GDM1 (cell line): ENCODE results near the gene AJUBA.
"Not testable (repeated sequence)": the region's sequence is repeated elsewhere in the genome, so short reads cannot be mapped to it uniquely, and the experiment has no call there.

ENCODE experiments used
- DNase-seq: peaks from one replicate; lab custom pipeline; 2025; lab: John Stamatoyannopoulos, UW

Gene AJUBA

DNA sequence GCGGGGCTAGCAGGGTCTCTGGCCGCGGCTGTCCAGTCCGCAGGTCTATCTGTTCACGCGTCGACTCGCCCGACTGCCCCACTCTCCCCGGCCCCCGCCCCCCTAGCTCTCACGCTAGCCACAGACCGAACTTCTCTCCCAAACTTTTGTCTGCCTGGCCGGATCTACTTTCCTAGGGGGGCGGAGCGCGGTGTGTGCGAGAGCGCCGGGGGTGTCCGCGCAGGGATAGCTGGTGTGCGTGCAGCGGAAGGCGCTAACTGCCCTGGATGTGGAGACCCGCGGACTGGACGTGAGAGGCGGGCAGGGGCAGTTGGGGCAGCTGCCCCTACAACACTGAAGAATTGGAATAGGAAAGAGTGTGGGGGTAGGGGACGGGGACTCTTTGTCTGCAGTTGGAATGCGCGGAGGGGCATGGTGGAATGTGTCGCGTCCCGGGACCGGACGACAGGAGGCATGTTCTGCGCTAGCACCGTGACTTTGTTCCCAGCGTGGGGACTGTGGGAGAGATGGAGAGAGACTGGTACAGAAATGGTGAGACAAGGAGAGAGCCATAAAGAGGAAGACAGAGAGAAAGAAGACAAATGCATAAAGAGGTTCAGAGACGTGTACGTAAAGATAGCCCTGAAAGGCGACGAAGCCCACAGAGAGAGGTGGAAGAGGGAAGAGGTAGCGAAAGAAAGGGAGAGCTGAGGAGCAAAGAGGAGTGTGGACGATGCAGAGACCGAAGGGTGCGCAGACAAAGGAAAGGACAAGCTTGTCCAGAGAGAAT lies at the start of gene AJUBA:
Gene AJUBA (minus strand): TSS at position 75 of the 769 bp plus-strand sequence. CDS start 285 bp downstream, outside the sequence.
- peak; percentile 74 for DNase-seq

GRCh38 chr14:23030936-23031335 lies 48.6 kb upstream of the AJUBA start:
- no peak for DNase-seq

GRCh38 chr14:23028799-23029198 lies 46.4 kb upstream of the AJUBA start:
- DNase-seq, result no peak

DNA sequence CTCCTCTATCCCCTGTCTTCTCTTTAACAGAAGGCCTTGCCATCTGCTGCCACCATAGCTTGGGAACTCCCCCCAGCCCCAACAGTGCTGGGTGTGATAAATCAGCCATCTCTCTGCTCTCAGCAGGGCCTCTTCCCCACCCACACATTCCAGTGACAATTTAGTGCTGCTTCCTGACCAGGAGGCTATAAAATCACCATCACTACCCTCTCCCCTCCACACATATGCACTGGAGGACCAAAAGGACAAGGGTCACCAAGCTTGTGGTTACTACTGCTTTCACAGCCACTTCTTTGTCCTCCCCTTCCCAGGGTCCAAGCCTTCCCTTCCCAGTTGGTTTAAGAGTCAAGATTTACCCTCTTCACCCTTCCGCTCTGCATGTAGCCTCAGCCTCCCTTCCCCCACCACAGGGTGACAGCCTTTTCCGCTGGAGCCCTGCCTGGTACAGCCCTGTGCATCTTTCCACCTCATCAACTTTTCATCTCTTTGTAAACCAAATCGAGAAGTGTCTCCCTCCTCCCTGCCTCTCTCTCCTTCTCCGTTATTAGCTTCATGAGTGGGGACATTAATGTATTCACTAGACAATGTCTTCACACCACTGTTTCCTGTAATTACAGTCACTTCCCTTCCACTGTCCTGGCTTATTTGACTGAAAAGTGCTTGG lies 42.9 kb upstream of the AJUBA start:
- DNase-seq, result no peak

DNA sequence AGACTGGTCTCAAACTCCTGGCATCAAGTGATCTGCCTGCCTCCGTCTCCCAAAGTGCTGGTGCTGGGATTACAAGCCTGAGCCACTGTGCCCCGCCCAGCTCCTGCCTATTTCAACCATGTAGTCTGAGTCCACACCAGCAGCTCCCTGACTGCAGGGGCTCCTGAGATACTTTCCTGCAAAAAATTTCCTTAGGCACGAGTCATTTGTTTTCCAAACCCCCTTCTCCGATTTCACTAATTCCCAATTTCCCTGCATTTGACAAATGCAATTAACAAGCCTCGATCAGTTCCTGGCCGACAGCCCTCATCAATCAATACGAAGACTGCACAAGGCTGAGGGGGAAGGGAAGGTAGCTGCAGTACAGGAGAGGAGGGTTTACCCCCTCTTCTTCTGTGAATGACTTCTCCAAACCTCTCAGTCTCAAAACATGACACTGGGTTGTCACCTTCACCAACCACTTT lies 42.3 kb upstream of the AJUBA start:
- no peak for DNase-seq

DNA sequence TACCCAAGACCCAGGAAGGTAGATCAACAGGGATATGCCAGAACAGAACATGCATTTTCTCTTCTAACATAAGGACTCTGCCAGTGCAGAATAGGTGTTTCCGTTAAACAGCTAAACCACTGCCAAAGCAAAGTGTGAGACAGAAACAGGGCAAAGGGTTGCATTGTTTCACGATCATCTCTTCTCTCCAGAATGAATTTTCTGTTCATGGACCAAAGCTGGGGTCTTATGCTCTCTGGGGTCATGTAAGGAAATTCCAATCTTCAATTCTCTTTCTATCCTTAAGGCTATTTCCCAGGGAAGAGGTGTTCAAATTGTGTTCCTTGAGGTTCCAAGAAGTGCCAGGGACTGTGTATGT lies 41.4 kb upstream of the AJUBA start:
- no peak for DNase-seq

DNA sequence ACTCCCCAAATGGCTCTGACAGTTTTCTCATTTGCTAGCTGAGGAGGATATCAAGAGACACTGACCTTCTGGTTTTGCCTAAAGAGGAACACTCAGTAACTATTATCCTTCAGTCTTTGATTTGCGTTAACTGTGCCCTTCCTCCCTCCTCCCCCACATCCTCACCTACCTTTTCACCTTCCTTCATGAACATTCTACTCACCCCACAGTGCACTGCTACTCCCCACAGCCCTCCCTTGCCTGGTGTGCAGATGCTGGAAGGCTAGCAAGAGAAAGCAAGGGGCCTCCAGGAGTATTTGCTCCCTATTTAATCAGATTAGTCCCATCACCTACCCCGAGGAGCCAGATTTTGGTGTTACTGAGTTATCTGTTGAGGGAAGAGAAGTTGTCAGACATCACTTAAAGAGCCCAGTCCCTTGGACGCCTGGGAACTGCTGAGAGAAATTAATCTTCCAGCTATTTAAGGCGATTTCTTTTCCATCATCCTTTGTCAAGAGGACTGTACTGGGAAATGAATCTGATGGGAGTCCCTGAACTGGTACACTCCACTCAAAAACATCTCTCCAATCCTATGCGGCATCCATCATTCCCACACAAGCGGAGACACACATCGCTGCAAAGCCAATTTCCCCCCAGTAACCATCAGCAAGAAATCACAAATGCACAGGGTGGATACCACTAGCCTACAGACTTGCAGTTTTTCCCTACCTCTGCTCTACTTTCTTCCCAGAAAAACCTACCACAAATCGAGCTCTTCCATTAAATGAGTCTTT lies 40.9 kb upstream of the AJUBA start:
- DNase-seq, result no peak

DNA sequence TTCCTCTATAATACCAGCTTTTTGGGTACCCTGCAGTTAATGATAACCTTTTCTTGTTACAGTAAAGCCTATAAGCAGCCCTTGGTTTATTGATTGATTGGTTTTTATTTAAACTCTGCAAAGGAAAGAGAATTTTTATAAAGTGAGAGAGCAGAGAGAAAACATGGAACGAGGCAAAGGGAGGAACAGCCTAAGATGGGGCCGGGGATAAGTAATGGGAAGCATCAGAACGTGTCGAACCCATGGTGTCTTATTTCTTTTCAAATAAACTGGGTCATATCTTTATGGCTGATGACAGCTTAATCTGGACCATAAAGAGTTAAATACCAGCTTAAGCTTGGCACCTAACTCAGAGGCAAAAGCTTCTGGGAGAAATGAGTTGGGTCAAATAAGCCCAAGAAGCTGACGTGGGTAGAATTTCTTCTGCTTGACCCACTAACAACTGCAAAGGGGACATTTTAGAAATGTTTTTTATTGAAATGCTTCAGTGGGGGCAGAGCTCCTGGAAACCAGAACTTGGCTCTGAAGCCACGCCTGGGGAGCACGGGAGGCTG lies 39.6 kb upstream of the AJUBA start:
- no peak for DNase-seq

DNA sequence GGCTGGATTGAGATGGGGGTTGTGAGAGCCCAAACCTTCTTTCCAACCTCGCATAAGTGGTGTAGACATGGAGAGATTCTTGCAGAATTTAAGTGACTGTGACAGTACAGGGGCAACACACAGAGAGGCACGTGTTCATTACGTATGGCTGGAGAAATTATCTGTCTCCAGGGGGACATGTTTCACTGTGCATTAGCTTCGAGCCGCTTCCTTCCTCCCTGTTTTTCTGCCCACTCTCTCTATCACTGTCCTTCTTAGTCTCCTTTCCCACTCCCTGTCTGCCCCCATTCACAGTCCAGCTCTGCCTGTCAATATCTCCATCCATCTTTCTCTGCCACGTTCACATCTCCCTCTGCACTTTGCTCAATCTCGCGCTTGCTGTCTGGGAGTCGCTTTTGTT lies 39.1 kb upstream of the AJUBA start:
- DNase-seq, result no peak

DNA sequence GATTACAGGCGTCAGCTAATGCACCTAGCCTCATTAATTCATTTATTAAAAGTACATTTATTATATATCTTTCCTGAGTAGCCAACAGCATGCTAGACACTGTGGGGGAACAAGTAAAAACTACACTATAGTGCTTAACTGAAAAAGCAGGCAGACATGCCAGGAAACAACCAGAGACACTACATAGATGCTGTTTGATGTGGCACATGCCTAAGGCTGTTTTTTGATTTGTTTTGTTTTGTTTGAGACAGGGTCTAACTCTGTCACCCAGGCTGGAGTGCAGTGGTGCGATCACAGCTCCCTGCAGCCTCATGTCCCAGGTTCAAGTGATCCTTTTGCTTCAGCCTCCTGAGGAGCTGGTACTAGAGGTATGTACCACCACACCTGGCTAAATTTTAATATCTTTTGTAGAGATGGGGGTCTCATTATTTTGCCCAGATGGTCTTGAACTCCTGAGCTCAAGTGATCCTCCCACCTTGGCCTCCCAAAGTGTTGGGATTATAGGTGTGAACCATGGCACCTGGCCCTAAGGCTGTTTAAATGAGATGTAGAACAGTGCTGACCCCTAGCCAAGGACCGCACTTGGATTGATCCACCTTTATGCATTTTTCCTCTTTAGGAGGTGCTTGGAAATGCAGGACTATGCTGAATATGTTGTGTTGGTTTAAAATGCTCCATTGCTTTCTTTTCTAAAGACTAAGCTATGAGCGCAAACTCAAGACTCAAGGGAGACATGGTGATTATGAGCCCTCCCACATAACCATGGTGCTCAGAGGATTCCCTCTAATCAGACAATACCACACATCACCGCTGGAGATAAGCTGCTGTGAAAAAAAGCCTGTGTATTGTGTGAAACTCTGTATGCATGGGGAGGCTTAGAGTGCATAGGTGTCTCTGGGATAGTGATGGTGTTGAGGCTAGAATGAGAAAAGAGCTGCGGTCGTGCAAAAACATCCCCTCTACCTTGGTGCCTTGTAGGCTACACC lies 38.1 kb upstream of the AJUBA start:
- DNase-seq, result no peak

DNA sequence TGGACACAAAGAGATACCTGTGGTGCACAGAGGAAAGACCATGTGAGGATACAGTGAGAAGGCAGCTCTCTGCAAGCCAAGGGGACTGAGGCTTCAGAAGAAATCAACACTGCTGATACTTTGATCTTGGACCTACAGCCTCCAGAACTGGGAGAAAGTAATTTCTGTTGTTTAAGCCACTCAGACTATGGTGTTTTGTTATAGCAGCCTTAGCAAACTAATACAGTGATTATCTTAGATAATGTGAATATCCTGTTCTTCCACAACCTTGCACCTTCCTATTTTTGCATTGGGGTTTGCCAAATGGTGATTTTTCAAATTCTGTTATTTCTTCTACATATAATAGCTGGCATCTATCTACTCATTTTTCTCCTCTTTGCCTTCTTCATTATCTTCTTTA lies 35.8 kb upstream of the AJUBA start:
- DNase-seq, result no peak

DNA sequence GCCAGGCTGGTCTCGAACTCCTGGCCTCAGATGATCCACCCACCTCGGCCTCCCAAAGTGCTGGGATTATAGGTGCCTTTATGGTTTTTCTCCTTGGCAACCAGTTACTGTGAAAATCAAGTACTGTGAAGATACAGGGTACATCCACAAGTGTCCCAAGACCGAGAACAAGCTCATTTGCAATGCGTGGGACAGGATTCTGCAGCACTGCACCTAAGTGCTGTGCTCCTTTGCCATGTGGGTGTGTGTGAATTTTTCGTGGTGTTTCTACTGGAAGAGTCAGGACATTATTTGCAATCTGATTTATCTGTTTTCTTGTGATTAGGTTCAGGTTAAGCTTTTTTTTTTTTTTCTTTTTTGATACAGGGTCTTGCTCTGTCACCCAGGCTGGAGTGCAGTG lies 34.7 kb upstream of the AJUBA start:
- DNase-seq, result no peak

DNA sequence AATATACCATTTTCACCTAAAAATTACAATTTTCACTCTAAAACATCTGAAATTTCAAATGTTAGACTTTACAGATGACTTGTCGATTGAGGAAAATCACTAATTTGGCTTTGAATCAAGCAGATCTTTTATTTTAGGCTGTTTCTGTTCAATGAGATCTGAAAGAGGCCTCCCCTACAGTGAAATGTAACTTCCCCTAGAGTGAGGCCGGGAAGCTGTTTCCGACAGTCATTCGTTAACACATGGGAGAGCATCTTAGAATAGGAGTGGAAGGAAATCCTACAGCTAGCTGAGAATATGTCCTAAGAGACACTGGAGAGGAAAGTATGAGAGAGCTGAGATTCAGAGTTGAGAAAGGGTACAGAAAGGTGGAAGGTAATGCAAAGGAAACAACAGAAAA lies 33.3 kb upstream of the AJUBA start:
- no peak for DNase-seq

DNA sequence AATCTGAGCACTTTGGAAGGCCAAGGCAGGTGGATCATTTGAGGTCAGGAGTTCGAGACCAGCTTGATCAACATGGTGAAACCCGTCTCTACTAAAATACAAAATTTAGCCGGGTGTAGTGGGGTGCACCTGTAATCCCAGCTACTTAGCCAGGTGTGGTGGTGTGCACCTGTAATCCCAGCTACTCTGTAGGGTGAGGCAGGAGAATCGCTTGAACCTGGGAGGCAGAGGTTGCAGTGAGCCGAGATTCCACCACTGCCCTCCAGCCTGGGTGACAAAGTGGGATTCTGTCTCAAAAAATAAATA lies 31.4 kb upstream of the AJUBA start:
- not testable (repeated sequence) for DNase-seq

DNA sequence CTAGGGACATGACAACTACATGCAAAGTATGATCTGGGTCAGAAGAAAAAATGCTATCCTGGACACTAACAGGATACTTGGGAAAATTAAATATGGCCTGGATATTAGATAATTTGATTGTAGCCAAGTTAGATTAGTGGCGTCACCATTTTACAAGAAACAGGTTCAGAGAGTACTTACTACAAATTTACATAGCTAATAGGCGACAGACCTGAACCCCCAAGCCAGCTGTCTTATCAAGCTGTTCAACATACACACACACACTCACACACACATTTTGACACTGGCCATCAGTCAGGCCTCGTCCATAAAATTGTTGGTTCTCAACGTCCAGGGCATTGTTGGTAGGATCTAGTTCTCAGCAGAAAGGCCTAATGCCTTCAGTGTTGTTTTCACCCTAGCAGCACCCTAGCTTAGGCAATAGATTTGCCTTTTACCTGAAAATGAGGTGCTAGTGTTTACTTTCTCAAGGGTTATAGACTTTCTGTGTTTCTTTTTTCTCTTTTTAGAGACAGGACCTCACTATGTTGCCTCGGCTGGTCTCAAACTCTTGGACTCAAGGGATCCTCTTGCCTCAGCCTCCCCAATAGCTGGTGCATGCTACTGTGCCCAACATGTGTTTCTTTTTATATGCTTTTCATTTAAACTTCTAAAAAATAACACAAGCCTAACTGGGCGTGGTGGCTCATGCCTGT lies 30.9 kb upstream of the AJUBA start:
- no peak for DNase-seq

DNA sequence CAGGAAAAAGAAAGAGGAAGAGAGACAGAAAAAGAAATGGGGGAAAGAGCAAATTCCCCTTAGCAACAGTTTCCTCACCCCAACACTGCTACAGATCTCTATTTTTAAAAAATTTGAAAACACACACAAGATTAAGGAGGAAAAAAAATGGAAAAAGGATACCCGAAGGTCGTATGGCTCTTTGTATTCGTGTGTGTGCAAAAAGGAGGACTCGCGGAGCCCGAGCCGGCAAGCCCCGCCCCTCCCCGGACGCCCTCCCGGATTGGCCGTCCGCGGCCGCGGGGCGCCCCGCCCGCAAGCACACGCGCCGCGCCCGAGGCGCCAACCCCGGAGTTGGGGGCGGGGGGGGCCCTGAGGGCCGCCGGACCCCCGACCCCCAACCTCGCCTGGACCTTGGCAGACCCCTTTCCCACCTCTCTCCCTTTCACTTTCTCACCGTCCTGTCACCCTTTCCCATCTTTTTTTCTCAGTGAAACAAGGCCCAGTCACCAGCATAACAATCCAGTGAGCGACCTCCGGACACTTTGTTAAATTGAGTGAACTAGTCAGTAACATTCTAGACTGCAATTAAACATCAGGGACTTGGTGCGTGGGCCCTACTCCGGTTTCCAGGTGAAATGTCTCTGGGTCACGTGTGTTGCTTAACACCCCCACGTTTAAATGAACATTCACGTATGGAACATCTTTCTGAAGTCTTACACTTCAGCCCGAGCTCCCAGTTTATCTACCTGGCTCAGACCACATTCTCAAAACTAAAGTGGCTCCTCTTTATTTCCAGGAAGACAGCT lies 27.8 kb upstream of the AJUBA start, which contains the start of gene C14orf93:
Gene C14orf93 (minus strand): TSS at position 205 of the 788 bp plus-strand sequence. CDS start 11,120 bp downstream, outside the sequence.
- DNase-seq, result peak; percentile 66

DNA sequence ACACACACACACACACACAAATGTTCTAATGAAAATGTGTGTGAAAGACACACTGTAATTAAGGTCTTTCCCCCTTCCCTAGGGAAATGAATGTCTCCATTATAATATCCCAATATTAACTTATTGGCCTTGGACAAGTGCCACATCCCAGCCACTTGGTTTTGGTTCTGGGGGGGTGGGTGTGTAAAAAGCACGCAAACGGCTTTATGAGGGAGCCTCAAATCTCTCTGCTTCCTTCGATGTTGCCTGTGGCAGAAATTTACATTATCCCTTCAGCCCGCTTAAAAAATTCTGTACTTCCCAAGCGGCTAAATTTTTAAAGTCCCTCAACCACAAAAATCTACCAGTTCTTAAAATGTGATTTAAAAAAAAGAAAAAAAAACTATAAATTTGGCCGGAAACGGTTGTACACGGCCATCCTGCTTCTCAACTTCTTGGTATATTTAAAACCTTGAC lies 27.2 kb upstream of the AJUBA start:
- peak; percentile 49 for DNase-seq

DNA sequence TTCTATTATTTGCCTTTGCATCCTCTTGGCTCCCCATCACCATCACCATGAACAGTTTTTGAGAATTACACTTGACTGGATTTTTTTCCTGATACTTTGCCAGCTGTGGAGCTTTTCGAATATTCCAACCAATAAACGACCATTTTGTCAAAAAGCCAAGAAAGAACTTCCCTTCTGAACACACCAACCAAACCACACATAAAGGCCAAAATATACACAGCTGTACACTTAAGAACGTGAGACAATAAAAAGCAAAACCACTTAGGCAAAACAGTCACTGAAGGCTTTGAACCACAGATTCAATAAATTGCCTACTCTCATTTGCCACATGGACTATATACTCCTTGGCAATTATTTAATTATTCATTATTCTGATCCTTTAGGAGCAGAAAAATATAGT lies 26.5 kb upstream of the AJUBA start:
- peak; percentile 25 for DNase-seq

- DNase-seq, result peak; percentile 97
These were observed 24.4 kb upstream of the AJUBA start for GRCh38 chr14:23006544-23007419.
